Neural crest cell (in vitro differentiated cells): ENCODE measurements around the gene CXorf49. TPM values are rescaled to one million over a fixed set of nuclear protein-coding genes. Genes with fewer than 3 reads are reported as not detected.
"Not testable (repeated sequence)": the region's sequence is repeated elsewhere in the genome, so short reads cannot be mapped to it uniquely, and the experiment has no call there.

Source experiments
- DNase-seq: peaks from one replicate; pipeline ENCODE4 v3.0.0; 2021; ENCODE audit warnings: low read depth, mixed read lengths, low spot score
- H3K27ac Mint-ChIP-seq: one replicate; pipeline ENCODE4 v1.8.0; 2021; ENCODE audit warnings: mild to moderate bottlenecking, mixed read lengths; ENCODE audit not compliant: unreplicated experiment
- H3K27me3 Mint-ChIP-seq: 2 replicates; pipeline ENCODE4 v1.8.0; 2021; ENCODE audit warnings: low read depth, mild to moderate bottlenecking, mixed read lengths
- H3K36me3 Mint-ChIP-seq: 2 replicates; pipeline ENCODE4 v1.8.0; 2021; ENCODE audit warnings: low read depth, mild to moderate bottlenecking, mixed read lengths
- H3K4me1 Mint-ChIP-seq: 2 replicates; pipeline ENCODE4 v1.8.0; 2021; ENCODE audit warnings: mixed read lengths
- H3K4me3 Mint-ChIP-seq: one replicate; pipeline ENCODE4 v1.8.0; 2021; ENCODE audit warnings: mild to moderate bottlenecking, mixed read lengths
- H3K9me3 Mint-ChIP-seq: 2 replicates; pipeline ENCODE4 v1.8.0; 2021; ENCODE audit warnings: mixed read lengths
- total RNA-seq: library from RNA; stranded (reverse); gene quantifications from 2 replicates; pipeline ENCODE4 v1.2.1, GENCODE V29; 2021
- TF ChIP-seq, protein P1 (sequence below): fragments of 200-600 bp; sonication (generic); conservative IDR thresholded peaks from 2 replicates; pipeline ENCODE4 v1.5.0; 2021; ENCODE audit warnings: antibody characterized with exemption, mild to moderate bottlenecking

Gene CXorf49
- total RNA-seq, 1 donor from 2014 or later = not detected

- not testable (repeated sequence) for H3K27ac Mint-ChIP-seq, H3K4me1 Mint-ChIP-seq, H3K4me3 Mint-ChIP-seq, H3K27me3 Mint-ChIP-seq, DNase-seq, H3K9me3 Mint-ChIP-seq, H3K36me3 Mint-ChIP-seq
Observed at GRCh38 chrX:71697466-71698298, 20.4 kb downstream of the CXorf49 start.

- H3K4me3 Mint-ChIP-seq, H3K9me3 Mint-ChIP-seq, DNase-seq, H3K36me3 Mint-ChIP-seq, H3K27ac Mint-ChIP-seq, H3K27me3 Mint-ChIP-seq, H3K4me1 Mint-ChIP-seq: not testable (repeated sequence)
Observed at GRCh38 chrX:71696641-71697465, 21.2 kb downstream of the CXorf49 start.

DNA sequence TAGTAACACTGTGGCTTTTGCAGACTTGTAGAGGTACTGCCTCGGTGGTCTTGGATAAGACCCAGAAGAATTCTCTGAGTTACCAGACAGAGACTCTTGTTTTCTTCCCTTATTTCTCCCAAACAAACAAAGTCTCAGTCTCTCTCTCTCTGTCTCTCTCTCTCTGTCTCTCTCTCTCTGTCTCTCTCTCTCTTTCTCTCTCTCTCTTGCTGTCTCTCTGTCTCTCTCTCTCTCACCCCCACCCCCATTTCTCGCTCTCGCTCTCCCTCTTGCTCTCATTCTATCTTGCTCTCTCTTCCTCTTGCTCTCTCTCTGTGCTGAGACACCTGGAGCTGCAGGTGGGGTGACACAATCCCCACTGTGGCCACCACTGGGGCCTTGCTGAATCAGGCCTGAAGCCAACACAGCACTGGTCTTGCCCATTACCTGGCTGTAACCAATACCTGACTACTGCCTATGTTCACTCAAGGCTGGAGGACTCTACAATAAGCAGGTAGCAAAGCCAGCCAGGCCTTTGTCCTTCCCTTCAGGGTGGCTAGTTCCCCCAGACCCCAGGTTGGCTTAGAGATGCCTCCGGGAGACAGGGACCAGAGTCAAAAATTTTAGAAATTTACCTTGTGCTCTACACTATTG, 38.4 kb downstream of the CXorf49 start:
- DNase-seq = no peak
- Mint-ChIP-seq H3K9me3 (peaks cover 5% of the 10 kb centered on the region), H3K27ac (no peak overlapping the region), H3K4me1 (no peaks in the 10 kb centered on the region), H3K4me3 (no peak overlapping the region), H3K27me3 (no peaks in the 10 kb centered on the region), H3K36me3 (peaks cover 6% of the 10 kb centered on the region)
- TF ChIP-seq, protein P1, sequence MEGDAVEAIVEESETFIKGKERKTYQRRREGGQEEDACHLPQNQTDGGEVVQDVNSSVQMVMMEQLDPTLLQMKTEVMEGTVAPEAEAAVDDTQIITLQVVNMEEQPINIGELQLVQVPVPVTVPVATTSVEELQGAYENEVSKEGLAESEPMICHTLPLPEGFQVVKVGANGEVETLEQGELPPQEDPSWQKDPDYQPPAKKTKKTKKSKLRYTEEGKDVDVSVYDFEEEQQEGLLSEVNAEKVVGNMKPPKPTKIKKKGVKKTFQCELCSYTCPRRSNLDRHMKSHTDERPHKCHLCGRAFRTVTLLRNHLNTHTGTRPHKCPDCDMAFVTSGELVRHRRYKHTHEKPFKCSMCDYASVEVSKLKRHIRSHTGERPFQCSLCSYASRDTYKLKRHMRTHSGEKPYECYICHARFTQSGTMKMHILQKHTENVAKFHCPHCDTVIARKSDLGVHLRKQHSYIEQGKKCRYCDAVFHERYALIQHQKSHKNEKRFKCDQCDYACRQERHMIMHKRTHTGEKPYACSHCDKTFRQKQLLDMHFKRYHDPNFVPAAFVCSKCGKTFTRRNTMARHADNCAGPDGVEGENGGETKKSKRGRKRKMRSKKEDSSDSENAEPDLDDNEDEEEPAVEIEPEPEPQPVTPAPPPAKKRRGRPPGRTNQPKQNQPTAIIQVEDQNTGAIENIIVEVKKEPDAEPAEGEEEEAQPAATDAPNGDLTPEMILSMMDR = no peak

GRCh38 chrX:71677195-71677594, 40.9 kb downstream of the CXorf49 start:
- not testable (repeated sequence) for H3K9me3 Mint-ChIP-seq, H3K27me3 Mint-ChIP-seq, DNase-seq, H3K4me3 Mint-ChIP-seq, H3K36me3 Mint-ChIP-seq, H3K27ac Mint-ChIP-seq, H3K4me1 Mint-ChIP-seq

GRCh38 chrX:71676068-71676795, 41.9 kb downstream of the CXorf49 start:
- not testable (repeated sequence) for H3K9me3 Mint-ChIP-seq, H3K4me3 Mint-ChIP-seq, H3K4me1 Mint-ChIP-seq, H3K36me3 Mint-ChIP-seq, DNase-seq, H3K27me3 Mint-ChIP-seq, H3K27ac Mint-ChIP-seq

- H3K4me1 Mint-ChIP-seq, H3K36me3 Mint-ChIP-seq, DNase-seq, H3K27ac Mint-ChIP-seq, H3K4me3 Mint-ChIP-seq, H3K27me3 Mint-ChIP-seq, H3K9me3 Mint-ChIP-seq: not testable (repeated sequence)
Observed at GRCh38 chrX:71675636-71676035, 42.4 kb downstream of the CXorf49 start.

- no peaks in the 10 kb centered on the region for H3K9me3 Mint-ChIP-seq
- TF ChIP-seq, protein P1 = no peak
- no peaks in the 10 kb centered on the region for H3K27me3 Mint-ChIP-seq
- peaks cover 3% of the 10 kb centered on the region for H3K36me3 Mint-ChIP-seq
- no peak overlapping the region for H3K27ac Mint-ChIP-seq
- H3K4me1 Mint-ChIP-seq = no peaks in the 10 kb centered on the region
- DNase-seq = no peak
- no peak overlapping the region for H3K4me3 Mint-ChIP-seq
Observed at GRCh38 chrX:71671938-71672337, 46.1 kb downstream of the CXorf49 start.
